Renal pelvis (tissue), 4 donors: Measurements from ENCODE around the gene STX8. TPM values are rescaled to one million over a fixed set of nuclear protein-coding genes. Genes with fewer than 3 reads are reported as not detected.
A peak's percentile ranks its signal among the peaks of the same experiment; 100 is the strongest.

Experiments used
- DNase-seq: peaks from one replicate; pipeline ENCODE4 v3.0.0-alpha.2; 2013
- polyA plus RNA-seq, 3 donors: library from polyadenylated mRNA; unstranded; fragments of 120-200 nt; gene quantifications; one replicate each; pipeline ENCODE4 v1.2.1, GENCODE V29; 2013; ENCODE audit not compliant: insufficient read length in 3 of 3

Gene STX8
- polyA plus RNA-seq, 3 donors, result 53.9 to 66.2 (median 54.5) TPM

GRCh38 chr17:9212376-9213302 is 363.0 kb downstream of the STX8 start:
- DNase-seq, result no peak

- DNase-seq, result no peak
Observed at GRCh38 chr17:9211133-9211765, 364.4 kb downstream of the STX8 start.

- DNase-seq, result no peak
Observed at GRCh38 chr17:9209781-9210370, 365.7 kb downstream of the STX8 start.

GRCh38 chr17:9209347-9209746 is 366.3 kb downstream of the STX8 start:
- no peak for DNase-seq

- DNase-seq, result no peak
Observed at GRCh38 chr17:9208381-9209105, 367.1 kb downstream of the STX8 start.

- DNase-seq, result peak; percentile 26
Observed at GRCh38 chr17:9206741-9207332, 368.8 kb downstream of the STX8 start.

- no peak for DNase-seq
Observed at GRCh38 chr17:9206410-9206703, 369.3 kb downstream of the STX8 start.

- DNase-seq, result no peak
Observed at GRCh38 chr17:9205520-9206409, 369.9 kb downstream of the STX8 start.

GRCh38 chr17:9204637-9205329 is 370.8 kb downstream of the STX8 start:
- DNase-seq, result no peak

- no peak for DNase-seq
Observed at GRCh38 chr17:9203771-9204425, 371.7 kb downstream of the STX8 start.

- DNase-seq, result no peak
Observed at GRCh38 chr17:9202532-9202931, 373.1 kb downstream of the STX8 start.

GRCh38 chr17:9200699-9201359 is 374.8 kb downstream of the STX8 start:
- no peak for DNase-seq

Other genes starting within 250 kb of the STX8 start
- 1 to 10 TPM; 2.7 to 5.3 (median 4.1) TPM for gene CFAP52, start 822 bp upstream of the STX8 start, polyA plus RNA-seq
- 10 to 100 TPM in 1 of 3 donors, 1 to 10 TPM in 2; 6.7 to 10.1 (median 8.9) TPM for gene USP43, start 69.7 kb upstream of the STX8 start, polyA plus RNA-seq
- gene DHRS7C, start 215.8 kb upstream of the STX8 start, polyA plus RNA-seq, result not detected
- gene GSG1L2, start 246.3 kb upstream of the STX8 start, polyA plus RNA-seq, result not detected